OCI-M2 (cell line): ENCODE measurements around the gene IKBKE.

Experiments used
- DNase-seq: peaks from one replicate; lab custom pipeline; 2025; ENCODE audit not compliant: unreplicated experiment; lab: John Stamatoyannopoulos, UW

IKBKE gene

DNA sequence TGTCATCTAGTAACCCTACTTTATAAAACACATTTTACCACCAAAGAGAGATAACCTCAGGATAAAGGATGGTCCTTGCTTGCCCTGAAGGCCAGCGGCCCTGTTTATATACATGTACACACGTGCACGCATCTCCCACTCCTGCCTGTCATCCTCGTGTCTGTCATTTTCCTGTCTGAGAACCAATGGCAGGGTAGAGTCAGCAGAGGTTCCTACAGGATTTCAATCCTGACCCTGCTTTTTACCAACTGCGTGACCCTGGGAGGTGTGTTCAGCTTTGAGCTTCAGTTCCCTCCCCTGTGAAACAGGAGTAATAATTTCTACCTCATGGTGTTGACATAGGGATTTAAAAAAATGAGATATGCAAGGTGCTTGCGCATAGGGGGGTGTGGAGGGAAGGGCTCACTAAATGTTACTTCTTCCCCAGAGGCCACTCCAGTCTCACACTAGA lies 24.8 kb downstream of the IKBKE start:
- no peak for DNase-seq

DNA sequence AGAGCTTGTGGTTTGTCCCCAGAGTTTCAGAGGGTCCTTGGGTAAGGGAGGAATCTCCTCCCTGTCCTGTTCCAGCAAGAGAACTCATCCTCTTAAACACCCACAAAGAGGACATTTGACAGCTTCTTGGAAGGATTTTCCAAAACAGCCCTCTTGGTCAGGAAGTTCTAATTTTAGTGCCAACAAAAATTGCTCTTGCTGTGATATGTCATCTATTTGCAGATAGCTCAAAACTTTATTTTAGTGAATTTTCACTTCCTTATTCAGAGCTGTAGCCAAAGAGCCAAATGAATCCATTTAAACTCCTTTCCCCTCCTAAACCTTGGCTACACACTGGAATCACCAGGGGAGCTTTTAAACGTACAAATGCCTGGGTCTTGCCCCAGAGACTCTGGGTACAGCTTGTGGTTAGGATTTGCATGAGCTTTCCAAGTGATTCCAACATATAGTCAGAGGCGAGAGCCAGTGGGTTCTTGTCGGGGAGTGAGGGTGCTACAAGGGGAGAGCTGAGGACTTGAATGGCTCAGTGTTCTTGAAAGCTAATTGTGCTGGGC lies 25.3 kb downstream of the IKBKE start:
- no peak for DNase-seq

DNA sequence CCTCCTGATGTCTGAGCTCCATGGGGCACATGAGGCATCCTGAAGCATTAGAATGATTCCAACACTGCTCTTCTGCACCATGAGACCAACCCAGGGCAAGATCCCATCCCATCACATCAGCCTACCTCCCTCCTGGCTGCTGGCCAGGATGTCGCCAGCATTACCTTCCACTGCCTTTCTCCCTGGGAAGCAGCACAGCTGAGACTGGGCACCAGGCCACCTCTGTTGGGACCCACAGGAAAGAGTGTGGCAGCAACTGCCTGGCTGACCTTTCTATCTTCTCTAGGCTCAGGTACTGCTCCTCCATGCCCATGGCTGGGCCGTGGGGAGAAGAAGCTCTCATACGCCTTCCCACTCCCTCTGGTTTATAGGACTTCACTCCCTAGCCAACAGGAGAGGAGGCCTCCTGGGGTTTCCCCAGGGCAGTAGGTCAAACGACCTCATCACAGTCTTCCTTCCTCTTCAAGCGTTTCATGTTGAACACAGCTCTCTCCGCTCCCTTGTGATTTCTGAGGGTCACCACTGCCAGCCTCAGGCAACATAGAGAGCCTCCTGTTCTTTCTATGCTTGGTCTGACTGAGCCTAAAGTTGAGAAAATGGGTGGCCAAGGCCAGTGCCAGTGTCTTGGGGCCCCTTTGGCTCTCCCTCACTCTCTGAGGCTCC lies 26.0 kb downstream of the IKBKE start:
- DNase-seq: no peak

- no peak for DNase-seq
These were observed 27.1 kb downstream of the IKBKE start for GRCh38 chr1:206497363-206497762.

DNA sequence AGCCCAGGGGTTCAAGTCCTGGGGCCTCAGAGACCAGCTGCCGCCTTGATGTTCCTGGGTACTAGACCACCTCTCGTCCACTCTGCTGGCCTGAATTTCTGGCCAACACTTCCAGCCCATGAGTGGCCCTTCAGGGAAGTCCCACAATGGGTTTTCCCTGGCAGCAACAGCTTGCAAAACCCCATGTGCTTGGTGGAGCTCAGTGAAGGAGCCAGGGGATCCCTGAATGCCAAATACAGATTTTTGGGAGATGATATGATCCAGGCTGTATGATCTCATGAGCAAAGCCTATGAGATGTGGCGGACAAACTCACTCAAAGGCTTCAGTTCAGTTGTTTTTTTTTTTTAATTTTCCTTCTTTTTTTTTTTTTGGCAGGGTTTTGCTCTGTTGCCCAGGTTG lies 27.5 kb downstream of the IKBKE start:
- DNase-seq: no peak

GRCh38 chr1:206498685-206499084 lies 28.4 kb downstream of the IKBKE start:
- no peak for DNase-seq

GRCh38 chr1:206500046-206500445 lies 29.8 kb downstream of the IKBKE start:
- DNase-seq: no peak

DNA sequence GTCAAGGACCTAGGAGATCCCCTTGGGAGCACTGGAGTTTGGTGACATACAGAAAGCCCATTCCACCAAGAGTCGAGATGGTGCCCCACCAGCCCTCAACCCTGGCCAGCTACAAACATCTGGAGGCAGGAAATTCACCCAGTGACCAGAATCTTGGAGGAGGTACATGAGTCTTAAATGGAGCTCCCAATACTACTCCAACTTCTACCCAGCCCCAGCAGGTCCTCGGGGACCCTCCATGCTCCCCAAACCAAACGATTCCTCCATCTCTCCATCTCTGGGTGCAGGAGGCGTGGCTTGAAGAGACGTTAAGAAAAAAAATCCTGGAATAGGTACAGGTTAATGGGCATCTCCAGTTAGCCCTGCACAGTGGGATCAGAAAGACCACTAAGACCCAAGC lies 31.6 kb downstream of the IKBKE start:
- no peak for DNase-seq

- DNase-seq: no peak
These were observed 32.1 kb downstream of the IKBKE start for GRCh38 chr1:206502403-206502802.

- DNase-seq: no peak
These were observed 32.5 kb downstream of the IKBKE start for GRCh38 chr1:206502812-206503211.

- DNase-seq: no peak
These were observed 33.5 kb downstream of the IKBKE start for GRCh38 chr1:206503591-206504362.

GRCh38 chr1:206504363-206504713 lies 34.1 kb downstream of the IKBKE start:
- DNase-seq: no peak

GRCh38 chr1:206505702-206506355 lies 35.6 kb downstream of the IKBKE start:
- no peak for DNase-seq

DNA sequence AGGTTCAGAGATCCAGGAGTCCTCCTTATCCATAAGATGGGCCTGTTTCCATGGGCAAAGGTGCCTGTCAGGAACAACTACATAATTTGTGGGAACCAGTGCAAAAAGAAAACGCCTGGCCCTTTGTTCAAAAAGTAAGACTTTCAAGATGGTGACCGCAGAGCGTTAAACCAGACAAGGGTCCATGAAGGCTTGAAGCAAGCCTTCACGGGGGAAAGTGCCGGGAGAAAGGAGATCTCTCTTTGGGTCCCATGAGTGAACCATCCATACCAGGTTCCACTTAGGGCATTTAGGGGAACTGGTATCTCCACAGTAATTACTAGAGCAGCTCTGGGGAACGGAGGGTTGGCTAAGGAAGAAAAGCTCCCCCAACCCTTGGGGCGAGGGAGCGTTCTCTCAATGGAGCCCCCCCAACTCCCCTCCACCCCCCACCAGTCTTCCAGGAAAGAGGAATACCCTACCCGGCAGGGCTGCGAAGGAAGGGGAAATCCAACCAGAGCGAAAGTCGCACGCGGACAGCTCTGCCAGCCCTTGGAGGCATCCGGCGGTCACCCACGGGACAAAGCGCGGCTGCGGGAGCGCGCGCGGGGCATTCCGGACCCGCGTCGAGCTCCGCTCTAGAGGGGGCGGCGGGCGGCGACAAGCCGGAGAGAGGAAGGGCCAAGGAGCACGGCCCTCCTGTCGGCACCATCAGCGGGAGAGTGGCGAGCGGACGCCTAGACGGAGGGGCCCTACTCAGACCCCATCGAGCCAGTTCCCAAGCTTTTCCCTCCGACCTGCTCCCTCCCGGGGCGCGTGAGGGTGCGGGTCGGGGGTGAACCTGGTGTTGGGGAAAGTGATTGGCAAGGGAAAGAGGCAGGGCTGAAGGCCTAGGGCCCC lies 36.4 kb downstream of the IKBKE start:
- DNase-seq: no peak

- no peak for DNase-seq
These were observed 37.2 kb downstream of the IKBKE start, which contains the start of gene RASSF5 for GRCh38 chr1:206507284-206508129. RASSF5 (plus strand) TSS chr1:206507531; CDS start chr1:206507603, 72 bp downstream.

DNA sequence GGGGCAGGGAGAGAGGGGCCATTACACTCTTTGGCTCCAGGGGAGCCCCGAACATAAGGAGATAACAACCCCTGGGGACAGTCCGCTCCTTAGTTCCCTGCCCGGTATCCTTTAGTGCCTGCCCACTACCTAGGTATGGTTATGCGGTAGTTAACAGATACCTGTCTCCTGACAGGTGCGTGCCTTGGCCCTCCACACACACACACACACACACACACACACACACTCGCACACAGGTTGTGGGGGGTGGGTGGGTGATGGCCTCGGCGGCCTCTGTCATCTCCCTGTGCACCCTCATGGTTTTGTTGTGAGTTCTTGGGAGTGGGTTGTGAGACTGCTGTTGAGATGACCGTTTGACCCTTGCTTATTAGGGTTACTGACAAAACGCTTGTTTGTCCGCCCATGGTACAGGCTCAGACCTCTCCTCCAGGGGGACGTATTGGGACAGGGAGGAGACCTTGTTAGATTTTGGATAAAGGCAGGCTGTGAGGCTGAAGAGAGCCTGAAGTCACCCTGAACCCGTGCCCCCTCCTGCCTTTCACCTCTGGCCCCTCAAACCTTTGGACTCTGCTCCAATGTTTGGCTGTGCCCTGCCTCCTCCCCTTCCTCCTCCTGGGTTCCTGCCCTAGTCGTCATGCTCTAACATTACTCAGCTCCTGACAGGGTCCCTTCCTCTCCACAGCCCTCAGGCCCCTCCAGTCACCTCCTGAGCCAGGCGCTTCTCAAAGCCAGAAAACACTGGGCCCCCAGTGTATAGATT lies 38.0 kb downstream of the IKBKE start:
- DNase-seq: no peak

- no peak for DNase-seq
These were observed 38.7 kb downstream of the IKBKE start for GRCh38 chr1:206508956-206509355.

DNA sequence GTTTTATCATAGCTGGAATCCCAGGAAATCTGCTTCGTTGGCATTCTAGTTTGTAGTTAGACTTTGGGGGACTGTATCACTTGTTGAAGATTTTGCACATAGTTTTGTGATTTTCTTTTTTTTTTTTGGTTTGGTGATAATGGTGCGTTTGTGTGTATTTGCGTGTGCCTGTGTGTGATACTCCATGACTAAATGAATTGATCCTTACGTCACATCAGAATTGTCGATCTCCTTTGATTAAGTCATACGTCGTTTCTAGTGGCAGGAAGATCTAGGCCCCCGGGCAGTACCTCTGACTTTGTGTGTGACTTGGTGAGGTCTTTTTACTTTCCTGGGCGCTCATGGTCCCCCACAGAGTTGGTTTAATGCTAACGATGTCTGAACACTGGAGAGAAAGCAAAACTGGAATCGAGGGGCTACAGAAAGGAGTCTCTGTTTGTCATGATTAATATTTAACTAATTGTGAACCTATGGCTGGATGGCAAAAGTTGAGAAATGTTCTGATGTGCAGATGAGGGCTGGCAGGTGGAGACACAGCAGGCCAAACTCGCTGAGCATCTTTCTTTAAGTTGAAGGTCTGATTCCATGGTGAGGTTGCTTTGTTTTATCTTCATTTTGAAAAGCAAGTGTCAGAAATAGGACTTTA lies 39.5 kb downstream of the IKBKE start:
- no peak for DNase-seq

- no peak for DNase-seq
These were observed 40.1 kb downstream of the IKBKE start for GRCh38 chr1:206510371-206510770.
